ENCODE results near the gene CARS2. TPM values are rescaled to one million over a fixed set of nuclear protein-coding genes. Genes with fewer than 3 reads are reported as not detected.

The CARS2 gene
- total and polyA plus RNA-seq, 2 experiments from 2014 or later = 39.0 to 53.5 TPM

DNA sequence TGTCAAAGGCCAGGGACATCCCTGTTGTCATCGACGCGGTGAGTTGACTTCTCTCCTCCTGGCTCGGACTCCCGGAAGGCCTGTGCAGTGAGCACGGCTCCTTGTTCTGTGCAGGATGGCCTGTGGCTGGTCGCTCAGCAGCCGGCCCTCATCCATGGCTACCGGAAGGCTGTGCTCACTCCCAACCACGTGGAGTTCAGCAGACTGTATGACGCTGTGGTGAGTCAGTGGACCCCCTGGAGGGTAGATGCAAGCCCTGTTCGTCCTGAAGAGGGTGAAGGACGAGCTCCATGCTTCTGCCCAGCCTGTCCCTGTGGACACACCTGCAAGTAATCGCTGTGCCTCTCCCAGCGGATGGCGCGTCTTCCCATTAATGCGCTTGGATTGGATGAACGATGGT is 71.4 kb downstream of the CARS2 start (continued):
- TF ChIP-seq, protein P1, sequence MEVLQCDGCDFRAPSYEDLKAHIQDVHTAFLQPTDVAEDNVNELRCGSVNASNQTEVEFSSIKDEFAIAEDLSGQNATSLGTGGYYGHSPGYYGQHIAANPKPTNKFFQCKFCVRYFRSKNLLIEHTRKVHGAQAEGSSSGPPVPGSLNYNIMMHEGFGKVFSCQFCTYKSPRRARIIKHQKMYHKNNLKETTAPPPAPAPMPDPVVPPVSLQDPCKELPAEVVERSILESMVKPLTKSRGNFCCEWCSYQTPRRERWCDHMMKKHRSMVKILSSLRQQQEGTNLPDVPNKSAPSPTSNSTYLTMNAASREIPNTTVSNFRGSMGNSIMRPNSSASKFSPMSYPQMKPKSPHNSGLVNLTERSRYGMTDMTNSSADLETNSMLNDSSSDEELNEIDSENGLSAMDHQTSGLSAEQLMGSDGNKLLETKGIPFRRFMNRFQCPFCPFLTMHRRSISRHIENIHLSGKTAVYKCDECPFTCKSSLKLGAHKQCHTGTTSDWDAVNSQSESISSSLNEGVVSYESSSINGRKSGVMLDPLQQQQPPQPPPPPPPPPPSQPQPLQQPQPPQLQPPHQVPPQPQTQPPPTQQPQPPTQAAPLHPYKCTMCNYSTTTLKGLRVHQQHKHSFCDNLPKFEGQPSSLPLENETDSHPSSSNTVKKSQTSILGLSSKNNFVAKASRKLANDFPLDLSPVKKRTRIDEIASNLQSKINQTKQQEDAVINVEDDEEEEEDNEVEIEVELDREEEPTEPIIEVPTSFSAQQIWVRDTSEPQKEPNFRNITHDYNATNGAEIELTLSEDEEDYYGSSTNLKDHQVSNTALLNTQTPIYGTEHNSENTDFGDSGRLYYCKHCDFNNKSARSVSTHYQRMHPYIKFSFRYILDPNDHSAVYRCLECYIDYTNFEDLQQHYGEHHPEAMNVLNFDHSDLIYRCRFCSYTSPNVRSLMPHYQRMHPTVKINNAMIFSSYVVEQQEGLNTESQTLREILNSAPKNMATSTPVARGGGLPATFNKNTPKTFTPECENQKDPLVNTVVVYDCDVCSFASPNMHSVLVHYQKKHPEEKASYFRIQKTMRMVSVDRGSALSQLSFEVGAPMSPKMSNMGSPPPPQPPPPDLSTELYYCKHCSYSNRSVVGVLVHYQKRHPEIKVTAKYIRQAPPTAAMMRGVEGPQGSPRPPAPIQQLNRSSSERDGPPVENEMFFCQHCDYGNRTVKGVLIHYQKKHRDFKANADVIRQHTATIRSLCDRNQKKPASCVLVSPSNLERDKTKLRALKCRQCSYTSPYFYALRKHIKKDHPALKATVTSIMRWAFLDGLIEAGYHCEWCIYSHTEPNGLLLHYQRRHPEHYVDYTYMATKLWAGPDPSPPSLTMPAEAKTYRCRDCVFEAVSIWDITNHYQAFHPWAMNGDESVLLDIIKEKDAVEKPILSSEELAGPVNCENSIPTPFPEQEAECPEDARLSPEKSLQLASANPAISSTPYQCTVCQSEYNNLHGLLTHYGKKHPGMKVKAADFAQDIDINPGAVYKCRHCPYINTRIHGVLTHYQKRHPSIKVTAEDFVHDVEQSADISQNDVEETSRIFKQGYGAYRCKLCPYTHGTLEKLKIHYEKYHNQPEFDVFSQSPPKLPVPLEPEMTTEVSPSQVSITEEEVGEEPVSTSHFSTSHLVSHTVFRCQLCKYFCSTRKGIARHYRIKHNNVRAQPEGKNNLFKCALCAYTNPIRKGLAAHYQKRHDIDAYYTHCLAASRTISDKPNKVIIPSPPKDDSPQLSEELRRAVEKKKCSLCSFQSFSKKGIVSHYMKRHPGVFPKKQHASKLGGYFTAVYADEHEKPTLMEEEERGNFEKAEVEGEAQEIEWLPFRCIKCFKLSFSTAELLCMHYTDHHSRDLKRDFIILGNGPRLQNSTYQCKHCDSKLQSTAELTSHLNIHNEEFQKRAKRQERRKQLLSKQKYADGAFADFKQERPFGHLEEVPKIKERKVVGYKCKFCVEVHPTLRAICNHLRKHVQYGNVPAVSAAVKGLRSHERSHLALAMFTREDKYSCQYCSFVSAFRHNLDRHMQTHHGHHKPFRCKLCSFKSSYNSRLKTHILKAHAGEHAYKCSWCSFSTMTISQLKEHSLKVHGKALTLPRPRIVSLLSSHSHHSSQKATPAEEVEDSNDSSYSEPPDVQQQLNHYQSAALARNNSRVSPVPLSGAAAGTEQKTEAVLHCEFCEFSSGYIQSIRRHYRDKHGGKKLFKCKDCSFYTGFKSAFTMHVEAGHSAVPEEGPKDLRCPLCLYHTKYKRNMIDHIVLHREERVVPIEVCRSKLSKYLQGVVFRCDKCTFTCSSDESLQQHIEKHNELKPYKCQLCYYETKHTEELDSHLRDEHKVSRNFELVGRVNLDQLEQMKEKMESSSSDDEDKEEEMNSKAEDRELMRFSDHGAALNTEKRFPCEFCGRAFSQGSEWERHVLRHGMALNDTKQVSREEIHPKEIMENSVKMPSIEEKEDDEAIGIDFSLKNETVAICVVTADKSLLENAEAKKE (CRISPR knock-in tag; IDR thresholded peaks at IDR 0.05) = no peak
- TF ChIP-seq ZNF114 (CRISPR knock-in tag; IDR thresholded peaks at IDR 0.05) = no peak
- no peak for TF ChIP-seq STAT1 (IDR thresholded peaks at IDR 0.05; ENCODE audit: unreplicated experiment)
- TF ChIP-seq, protein P2, sequence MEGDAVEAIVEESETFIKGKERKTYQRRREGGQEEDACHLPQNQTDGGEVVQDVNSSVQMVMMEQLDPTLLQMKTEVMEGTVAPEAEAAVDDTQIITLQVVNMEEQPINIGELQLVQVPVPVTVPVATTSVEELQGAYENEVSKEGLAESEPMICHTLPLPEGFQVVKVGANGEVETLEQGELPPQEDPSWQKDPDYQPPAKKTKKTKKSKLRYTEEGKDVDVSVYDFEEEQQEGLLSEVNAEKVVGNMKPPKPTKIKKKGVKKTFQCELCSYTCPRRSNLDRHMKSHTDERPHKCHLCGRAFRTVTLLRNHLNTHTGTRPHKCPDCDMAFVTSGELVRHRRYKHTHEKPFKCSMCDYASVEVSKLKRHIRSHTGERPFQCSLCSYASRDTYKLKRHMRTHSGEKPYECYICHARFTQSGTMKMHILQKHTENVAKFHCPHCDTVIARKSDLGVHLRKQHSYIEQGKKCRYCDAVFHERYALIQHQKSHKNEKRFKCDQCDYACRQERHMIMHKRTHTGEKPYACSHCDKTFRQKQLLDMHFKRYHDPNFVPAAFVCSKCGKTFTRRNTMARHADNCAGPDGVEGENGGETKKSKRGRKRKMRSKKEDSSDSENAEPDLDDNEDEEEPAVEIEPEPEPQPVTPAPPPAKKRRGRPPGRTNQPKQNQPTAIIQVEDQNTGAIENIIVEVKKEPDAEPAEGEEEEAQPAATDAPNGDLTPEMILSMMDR (conservative IDR thresholded peaks at IDR 0.05; ENCODE audit: low read depth in 2 of 2) = no peak
- TF ChIP-seq ZNF331 (CRISPR knock-in tag; IDR thresholded peaks at IDR 0.05; ENCODE audit: low read depth) = no peak
- no peak for TF ChIP-seq NANOG (IDR thresholded peaks at IDR 0.05; ENCODE audit: borderline replicate concordance)
- no peak for TF ChIP-seq EZH2 (IDR thresholded peaks at IDR 0.05; ENCODE audit: low read depth, unreplicated experiment)
- TF ChIP-seq JUNB (IDR thresholded peaks at IDR 0.05; ENCODE audit: unreplicated experiment) = no peak

DNA sequence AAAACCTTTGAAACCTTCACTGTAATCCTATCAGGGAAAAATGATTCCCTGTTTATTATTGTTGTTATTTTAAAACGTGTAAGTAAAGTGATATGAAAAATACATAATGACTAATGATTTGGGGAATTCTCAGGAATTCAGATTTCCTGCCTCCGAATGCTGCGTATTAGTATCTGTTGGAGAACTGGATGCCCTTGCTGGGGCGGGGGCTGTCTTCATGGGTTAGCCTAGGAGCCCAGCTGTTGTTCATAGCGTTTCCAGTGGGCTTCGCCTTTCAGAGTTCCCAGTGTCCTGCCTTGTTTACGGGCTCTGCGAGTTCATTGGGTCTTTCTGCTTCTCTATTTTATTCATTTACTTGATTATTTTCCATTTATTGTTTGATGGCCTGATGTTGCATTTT is 72.1 kb downstream of the CARS2 start:
- Mint-ChIP-seq H3K27me3 (ENCODE audit: insufficient read depth, low read depth, poor library complexity) (no peaks in the 10 kb centered on the region), H3K27ac (no peak overlapping the region), H3K4me1 (no peaks in the 10 kb centered on the region; the same call in 2 of the 3 replicates), H3K9me3 (peaks cover 4% of the 10 kb centered on the region; the same call in 1 of the 3 replicates), H3K36me3 (ENCODE audit: low read depth) (peaks cover 77% of the 10 kb centered on the region), H3K4me3 (no peak overlapping the region)
- DNase-seq (ENCODE audit: low spot score) = no peak
- Histone ChIP-seq H3K36me3 (ENCODE audit: insufficient read depth) (peaks cover 14% of the 10 kb centered on the region; the same call in 1 of the 2 replicates), H3K9me2 (ENCODE audit: insufficient read depth) (no peaks in the 10 kb centered on the region), H2AFZ (no peak overlapping the region), H3K4me1 (ENCODE audit: insufficient read depth) (no peaks in the 10 kb centered on the region), H3K79me2 (replicated peaks; ENCODE audit: insufficient read depth) (peaks cover 45% of the 10 kb centered on the region), H3K4me2 (no peak overlapping the region), H4K20me1 (replicated peaks; ENCODE audit: insufficient read depth) (0 out of 2 replicates have a peak, but pooled peaks cover 5% of the 10 kb centered on the region), H3F3A (replicated peaks; ENCODE audit: low read depth) (no peaks in the 10 kb centered on the region; the same call in 1 of the 2 replicates), H3K27ac (ENCODE audit: low read depth) (no peak overlapping the region), H3K27me3 (ENCODE audit: insufficient read depth) (no peaks in the 10 kb centered on the region), H3K4me3 (no peak overlapping the region)
- ATAC-seq = no peak
- TF ChIP-seq, protein P1 (CRISPR knock-in tag; IDR thresholded peaks at IDR 0.05) = no peak
- TF ChIP-seq POLR2AphosphoS5 (IDR thresholded peaks at IDR 0.05; ENCODE audit: low read depth) = no peak

Data from GM23338 (cell line).